HG03097 (cell line): ENCODE data around the gene DMKN.

Source experiments
- ATAC-seq: cut with Tn5 transposase; IDR thresholded peaks from one replicate; pipeline ENCODE4 v1.9.1; 2021; ENCODE audit not compliant: unreplicated experiment, low FRiP score

DMKN gene

GRCh38 chr19:35513628-35514281 is at the start of gene DMKN:
Gene DMKN (minus strand): TSS chr19:35513649. CDS start chr19:35513475, 174 bp downstream.
- ATAC-seq, result no peak

- ATAC-seq, result no peak
These were observed 49.3 kb upstream of the DMKN start for GRCh38 chr19:35562776-35563175.

- ATAC-seq, result no peak
These were observed 48.9 kb upstream of the DMKN start for GRCh38 chr19:35562336-35562735.

- ATAC-seq, result no peak
These were observed 48.0 kb upstream of the DMKN start for GRCh38 chr19:35561436-35561835.

GRCh38 chr19:35560677-35561076 is 47.2 kb upstream of the DMKN start:
- no peak for ATAC-seq

- no peak for ATAC-seq
These were observed 46.8 kb upstream of the DMKN start for GRCh38 chr19:35560271-35560670.

- no peak for ATAC-seq
These were observed 46.3 kb upstream of the DMKN start for GRCh38 chr19:35559781-35560180.

GRCh38 chr19:35559281-35559659 is 45.8 kb upstream of the DMKN start:
- ATAC-seq, result no peak

- ATAC-seq, result no peak
These were observed 45.2 kb upstream of the DMKN start for GRCh38 chr19:35558400-35559280.

GRCh38 chr19:35557539-35558399 is 44.3 kb upstream of the DMKN start:
- ATAC-seq, result no peak

GRCh38 chr19:35556846-35557538 is 43.5 kb upstream of the DMKN start:
- ATAC-seq, result no peak

GRCh38 chr19:35556025-35556590 is 42.7 kb upstream of the DMKN start:
- ATAC-seq, result no peak

- ATAC-seq, result no peak
These were observed 42.0 kb upstream of the DMKN start for GRCh38 chr19:35555301-35556005.

- no peak for ATAC-seq
These were observed 40.6 kb upstream of the DMKN start for GRCh38 chr19:35554076-35554475.

GRCh38 chr19:35553385-35554000 is 40.0 kb upstream of the DMKN start:
- ATAC-seq, result no peak

GRCh38 chr19:35552534-35553384 is 39.3 kb upstream of the DMKN start:
- ATAC-seq, result no peak

- ATAC-seq, result no peak
These were observed 37.8 kb upstream of the DMKN start for GRCh38 chr19:35551091-35551810.
